AG09319 (cell line): ENCODE measurements around the gene CACNA1E.
A peak's percentile ranks its signal among the peaks of the same experiment; 100 is the strongest.

Experiments
- DNase-seq: peaks from one replicate; pipeline ENCODE4 v3.0.0-alpha.2; 2010; ENCODE audit warnings: low read depth; ENCODE audit errors: extremely low read depth
- CTCF ChIP-seq: IDR thresholded peaks from 2 replicates; pipeline ENCODE4 v1.5.1; 2011; ENCODE audit warnings: low read depth, mild to moderate bottlenecking, inconsistent platforms, low read length, moderate library complexity

Gene CACNA1E

DNA sequence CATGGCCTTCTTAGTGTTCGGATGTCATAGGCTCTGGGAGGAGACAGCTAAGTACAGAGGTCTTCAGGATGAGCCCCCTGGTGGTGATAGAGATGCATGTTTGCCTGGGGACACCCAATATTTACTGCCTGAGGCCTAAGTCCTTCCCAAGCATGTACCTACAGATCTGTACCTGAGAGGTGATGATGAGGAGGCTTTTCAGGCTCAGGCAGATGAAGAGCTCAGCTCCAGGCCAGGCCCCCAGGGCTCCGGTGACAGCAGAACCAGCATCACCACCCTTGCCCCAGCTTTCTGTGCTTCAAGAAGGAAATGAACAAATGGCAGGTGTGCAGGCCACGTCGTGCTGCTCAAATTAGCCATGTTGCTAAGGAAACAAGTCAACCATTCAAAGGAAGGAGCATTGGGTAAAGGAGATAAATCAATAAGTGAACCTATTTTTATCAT lies 21.1 kb downstream of the CACNA1E start:
- DNase-seq = no peak
- TF ChIP-seq CTCF = peak; percentile 10

DNA sequence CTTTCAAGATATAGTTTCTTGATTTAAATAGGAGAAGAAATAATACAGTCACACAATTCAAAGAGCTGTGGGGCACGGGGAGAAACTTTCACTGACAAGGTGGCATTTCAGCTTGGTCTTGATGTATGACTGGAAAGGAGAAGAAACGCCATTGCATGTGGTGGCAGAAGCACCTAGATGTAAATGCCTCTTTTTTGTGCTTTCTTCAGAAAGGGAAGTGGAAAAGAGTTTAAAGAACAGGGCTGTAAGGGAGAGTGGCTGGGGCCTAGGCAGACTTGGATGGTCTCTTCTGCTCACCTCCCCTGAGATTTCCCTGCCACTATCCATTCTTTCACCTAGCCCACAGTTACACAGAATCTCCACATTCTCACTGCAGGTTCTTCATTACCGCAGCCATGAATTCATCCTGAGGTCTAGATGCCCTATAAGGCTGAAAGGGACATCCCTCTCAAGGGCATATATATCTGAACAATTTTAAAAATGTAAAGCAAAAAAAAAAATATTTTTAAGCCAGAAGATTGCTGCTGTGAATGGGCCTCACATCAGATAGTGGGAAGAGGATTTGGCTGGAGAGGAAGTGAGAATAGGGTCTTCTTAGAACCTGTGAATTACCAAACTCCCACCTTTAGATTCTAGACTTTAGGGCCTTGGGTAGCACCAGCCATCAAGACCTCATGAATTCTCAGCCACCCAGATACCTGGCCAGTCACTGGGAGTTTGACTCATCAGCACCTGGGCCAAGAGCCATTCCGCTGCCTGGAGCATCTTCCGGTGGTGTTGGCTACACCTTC lies 23.4 kb downstream of the CACNA1E start:
- DNase-seq = no peak
- TF ChIP-seq CTCF = no peak

DNA sequence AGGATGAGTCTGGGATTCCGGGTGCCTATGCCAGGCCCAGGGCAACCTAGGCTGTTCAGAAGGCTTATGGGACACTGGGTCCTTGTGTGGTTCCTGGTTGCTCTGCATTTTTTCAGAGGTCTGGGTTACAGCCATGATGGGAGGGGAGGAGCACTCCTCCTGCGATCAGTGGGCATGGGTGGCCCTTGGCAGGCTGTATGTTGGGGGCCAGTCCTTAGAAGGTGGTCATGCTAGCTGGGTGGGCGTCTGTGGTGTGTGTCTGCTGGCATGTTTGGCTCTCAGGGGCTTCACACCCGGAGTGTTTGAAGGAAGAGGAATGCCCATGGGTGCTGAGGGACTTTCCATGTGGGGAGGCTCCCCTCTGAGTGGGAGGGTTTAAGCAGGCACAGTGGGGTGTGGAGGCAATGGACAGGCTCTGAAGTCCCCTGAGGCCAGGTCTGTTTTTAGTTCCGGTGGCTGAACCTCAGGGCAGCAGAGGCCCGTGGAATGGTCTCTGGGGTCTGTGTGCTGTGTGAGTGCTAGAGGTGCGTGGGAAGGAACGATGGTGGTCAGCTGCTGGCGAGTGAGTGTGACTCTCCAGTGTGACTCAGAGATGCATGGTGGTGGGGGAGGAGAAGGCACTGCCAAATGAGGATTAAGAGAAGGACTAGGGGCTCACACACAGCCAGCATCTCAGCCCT lies 25.3 kb downstream of the CACNA1E start:
- no peak for DNase-seq
- no peak for TF ChIP-seq CTCF

- DNase-seq = no peak
- no peak for TF ChIP-seq CTCF
Observed at GRCh38 chr1:181513786-181514297, 30.5 kb downstream of the CACNA1E start.

GRCh38 chr1:181514298-181515290 lies 31.3 kb downstream of the CACNA1E start:
- DNase-seq = no peak
- TF ChIP-seq CTCF = no peak

GRCh38 chr1:181516706-181517105 lies 33.4 kb downstream of the CACNA1E start:
- no peak for TF ChIP-seq CTCF

More at GRCh38 chr1:181516706-181517105, 33.4 kb downstream of the CACNA1E start:
- DNase-seq = no peak
